HEK293 (cell line): ENCODE measurements around the gene CEND1.

ENCODE experiments used
- ZNF10 ChIP-seq: fragments of 450-650 bp; formaldehyde crosslinking; IDR thresholded peaks from 2 replicates; pipeline ENCODE4 v1.5.1; 2017; ENCODE audit warnings: missing biosample characterization, missing genetic modification characterization
- ZNF174 ChIP-seq: fragments of 450-650 bp; formaldehyde crosslinking; IDR thresholded peaks from 2 replicates; pipeline ENCODE4 v1.5.0; 2017; ENCODE audit warnings: missing biosample characterization, mild to moderate bottlenecking, missing genetic modification characterization
- TF ChIP-seq, protein P1 (sequence below): fragments of 450-650 bp; formaldehyde crosslinking; IDR thresholded peaks from 2 replicates; pipeline ENCODE4 v1.5.1; 2016; ENCODE audit warnings: missing biosample characterization, missing genetic modification characterization
- TF ChIP-seq, protein P2 (sequence below): fragments of 450-650 bp; formaldehyde crosslinking; IDR thresholded peaks from 2 replicates; pipeline ENCODE4 v1.5.1; 2016; ENCODE audit warnings: missing biosample characterization, missing genetic modification characterization

DNA sequence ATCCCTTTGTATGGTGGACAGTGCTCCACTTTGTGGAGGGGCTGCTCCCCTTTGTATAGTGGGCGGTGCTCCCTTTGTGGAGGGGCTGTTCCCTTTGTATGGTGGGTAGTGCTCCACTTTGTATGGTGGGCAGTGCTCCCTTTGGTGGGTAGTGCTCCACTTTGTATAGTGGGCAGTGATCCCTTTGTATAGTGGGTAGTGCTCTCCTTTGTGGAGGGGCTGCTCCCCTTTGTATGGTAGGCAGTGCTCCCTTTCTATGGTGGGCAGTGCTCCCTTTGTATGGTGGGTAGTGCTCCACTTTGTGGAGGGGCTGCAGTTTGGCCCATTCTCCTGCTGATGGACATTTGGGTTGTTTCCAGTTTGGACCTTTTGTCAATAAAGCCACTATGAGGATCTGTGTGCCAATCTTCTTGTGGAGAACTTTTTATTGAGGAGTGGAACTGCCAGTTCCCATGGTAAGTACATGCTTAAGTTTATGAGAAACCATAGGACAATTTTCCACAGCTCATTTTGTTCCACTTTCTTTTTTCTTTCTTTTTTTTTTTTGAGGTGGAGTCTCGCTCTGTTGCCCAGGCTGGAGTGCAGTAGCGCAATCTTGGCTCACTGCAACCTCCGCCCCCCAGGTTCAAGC lies 47.2 kb downstream of the CEND1 start:
- TF ChIP-seq, protein P1, sequence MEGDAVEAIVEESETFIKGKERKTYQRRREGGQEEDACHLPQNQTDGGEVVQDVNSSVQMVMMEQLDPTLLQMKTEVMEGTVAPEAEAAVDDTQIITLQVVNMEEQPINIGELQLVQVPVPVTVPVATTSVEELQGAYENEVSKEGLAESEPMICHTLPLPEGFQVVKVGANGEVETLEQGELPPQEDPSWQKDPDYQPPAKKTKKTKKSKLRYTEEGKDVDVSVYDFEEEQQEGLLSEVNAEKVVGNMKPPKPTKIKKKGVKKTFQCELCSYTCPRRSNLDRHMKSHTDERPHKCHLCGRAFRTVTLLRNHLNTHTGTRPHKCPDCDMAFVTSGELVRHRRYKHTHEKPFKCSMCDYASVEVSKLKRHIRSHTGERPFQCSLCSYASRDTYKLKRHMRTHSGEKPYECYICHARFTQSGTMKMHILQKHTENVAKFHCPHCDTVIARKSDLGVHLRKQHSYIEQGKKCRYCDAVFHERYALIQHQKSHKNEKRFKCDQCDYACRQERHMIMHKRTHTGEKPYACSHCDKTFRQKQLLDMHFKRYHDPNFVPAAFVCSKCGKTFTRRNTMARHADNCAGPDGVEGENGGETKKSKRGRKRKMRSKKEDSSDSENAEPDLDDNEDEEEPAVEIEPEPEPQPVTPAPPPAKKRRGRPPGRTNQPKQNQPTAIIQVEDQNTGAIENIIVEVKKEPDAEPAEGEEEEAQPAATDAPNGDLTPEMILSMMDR (tag by site-specific recombination) = no peak
- TF ChIP-seq ZNF10 (tag by site-specific recombination) = no peak
- TF ChIP-seq, protein P2, sequence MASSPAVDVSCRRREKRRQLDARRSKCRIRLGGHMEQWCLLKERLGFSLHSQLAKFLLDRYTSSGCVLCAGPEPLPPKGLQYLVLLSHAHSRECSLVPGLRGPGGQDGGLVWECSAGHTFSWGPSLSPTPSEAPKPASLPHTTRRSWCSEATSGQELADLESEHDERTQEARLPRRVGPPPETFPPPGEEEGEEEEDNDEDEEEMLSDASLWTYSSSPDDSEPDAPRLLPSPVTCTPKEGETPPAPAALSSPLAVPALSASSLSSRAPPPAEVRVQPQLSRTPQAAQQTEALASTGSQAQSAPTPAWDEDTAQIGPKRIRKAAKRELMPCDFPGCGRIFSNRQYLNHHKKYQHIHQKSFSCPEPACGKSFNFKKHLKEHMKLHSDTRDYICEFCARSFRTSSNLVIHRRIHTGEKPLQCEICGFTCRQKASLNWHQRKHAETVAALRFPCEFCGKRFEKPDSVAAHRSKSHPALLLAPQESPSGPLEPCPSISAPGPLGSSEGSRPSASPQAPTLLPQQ (tag by site-specific recombination) = no peak
- TF ChIP-seq ZNF174 (tag by site-specific recombination) = no peak
